Activated CD4-positive, alpha-beta T cell treated with anti-CD3 and anti-CD28 coated beads, Interleukin-2, amount 50 U/mL, for 4 hours (primary cell): Measurements from ENCODE around the gene MRPS10.

Experiments used
- DNase-seq, 2 experiments: peaks; one replicate each; pipeline ENCODE4 v3.0.0-alpha.2; 2020

The MRPS10 gene

DNA sequence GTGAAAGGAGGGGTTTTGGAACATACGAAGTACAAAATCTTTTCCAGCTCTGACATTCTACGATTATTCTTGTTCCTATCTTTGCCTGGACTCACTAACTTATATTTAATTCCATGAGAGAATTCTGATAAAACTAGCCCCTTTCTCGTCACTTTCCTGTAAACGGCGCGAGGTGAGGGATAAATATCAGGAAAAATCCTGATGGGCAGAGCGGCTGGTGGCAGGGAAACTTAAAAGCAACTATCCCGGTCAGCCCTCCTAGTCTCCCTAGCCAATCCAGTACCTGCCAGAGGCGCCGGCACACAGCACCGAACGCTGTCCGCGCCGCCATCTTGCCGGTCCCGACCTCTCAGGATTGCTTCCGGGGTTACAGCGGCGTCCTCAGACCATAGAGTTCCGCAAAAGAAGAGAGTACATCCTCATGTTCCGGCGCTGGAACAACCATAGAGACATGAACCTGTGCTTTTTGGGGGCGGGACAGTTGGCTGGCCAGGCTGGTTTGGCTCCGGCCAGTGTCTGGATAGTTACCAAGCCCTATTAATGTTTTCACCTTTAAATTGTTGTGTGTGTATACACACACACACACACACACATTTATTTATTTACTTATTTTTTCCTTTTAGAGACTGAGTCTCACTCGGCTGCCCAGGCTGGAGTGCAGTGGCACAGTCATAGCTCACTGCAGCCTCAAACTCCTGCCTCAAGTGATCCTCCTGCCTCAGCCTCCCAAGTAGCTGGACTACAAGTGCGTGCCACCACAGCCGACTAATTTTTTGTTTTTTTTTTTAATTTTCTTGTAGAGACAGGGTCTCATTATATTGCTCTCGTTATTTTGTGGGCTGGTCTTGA is at the start of gene MRPS10:
Gene MRPS10, minus strand, starts transcription at position 343 of the 849 bp plus-strand sequence. Its CDS starts 12 bp downstream, at position 331.
- DNase-seq: peak; percentile 87 to 89

DNA sequence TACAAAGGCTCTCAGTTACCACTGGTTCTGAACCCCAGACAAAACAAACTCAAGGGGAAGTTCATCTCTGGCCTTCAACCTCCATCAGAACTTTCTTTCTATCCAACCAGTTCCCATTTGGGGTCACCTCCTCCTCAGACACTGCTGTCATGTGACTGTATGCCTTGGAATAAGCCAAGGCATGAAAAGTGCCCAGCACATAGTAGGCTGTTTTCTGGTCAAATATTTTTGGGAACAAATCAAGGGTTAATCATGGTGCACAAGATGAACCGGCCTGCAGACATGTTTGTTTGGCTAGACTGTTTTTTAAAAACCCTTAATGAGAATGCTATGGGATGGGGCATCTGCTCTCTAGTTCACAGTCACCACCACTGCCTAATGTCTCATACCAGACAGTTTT is 48.9 kb upstream of the MRPS10 start:
- DNase-seq: no peak

DNA sequence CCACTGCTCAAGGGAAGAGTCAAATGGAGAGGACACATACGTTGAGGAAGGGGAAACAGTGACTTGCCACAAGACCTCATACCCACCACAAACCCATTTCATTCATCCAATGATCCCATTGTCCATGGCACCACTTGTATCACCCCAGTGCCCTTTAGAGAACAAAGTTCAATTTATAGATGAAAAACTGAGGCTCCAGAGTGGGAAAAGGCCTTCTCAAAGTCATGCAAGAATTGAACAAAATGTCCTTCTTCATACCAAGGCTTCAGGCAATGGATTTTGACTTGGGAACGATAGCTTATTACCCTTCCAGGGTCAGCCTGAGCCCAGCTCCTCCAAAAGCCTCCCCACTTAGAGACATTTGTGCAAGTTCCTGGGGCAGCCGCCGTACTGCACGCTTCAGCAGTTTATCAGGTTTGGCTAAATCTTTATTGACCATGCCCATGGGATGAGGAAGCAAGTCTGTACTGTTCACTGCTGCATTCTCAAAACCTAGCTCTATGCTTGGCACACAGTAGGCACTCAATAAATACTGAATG is 47.3 kb upstream of the MRPS10 start:
- no peak for DNase-seq

DNA sequence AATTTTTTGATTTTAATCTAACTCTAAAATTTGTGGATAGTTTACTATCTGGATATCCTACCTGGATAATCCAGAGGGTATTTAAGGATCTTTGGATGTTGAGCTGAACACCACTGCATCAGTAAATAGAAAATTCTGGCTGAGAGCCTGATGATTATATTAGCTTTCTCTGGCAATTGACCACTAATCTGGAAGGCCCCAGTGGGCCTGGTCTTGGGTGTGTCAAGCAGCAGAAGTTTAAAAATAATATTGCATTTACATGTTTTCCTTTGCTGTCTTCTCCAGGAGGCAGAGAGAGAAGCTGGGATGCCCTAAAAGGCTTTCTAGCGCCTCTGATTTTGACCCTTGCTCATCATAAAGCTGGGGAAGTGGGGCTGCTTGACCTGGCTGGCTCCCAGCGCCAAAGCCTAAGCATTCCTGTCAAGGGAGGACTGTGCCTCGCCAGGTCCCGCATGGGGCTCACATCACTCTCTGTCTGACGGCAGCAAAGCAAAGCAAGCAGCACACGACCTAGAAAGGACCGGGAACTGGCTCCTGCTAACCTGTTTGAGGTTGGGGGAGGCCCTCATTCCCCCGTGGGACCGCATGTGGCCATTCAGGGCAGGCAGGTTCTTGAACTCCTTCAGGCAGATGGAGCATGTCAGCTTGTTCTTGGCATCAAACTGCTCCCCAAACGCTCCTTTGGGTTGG is 46.6 kb upstream of the MRPS10 start:
- DNase-seq: no peak

DNA sequence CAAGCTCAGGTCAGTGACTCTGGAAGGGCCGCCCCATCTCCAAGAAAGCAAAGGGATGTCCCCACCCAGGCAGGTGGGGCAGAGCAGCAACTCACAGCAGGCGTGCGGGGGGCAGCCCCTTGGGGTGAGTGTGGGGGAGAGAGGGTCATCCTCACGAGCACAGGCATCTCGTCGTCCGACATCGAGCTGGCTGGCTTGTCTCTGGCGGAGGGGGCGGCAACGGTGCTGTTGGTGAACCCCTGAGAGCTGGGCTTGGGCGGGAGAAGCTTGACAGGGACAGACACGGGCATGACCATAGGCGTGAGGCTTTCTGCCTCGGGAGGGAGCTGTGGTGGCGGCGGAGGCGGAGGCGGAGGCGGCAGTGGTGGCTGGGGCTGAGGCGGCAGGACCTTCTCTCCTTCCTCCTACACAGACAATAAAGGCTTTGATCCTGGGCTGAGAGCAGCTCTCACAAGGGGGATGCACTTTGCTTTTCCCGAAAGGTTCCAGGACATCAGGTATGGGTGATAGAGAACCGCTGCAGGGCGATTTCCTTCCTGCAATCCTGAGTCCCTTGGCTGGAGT is 45.6 kb upstream of the MRPS10 start:
- no peak for DNase-seq

DNA sequence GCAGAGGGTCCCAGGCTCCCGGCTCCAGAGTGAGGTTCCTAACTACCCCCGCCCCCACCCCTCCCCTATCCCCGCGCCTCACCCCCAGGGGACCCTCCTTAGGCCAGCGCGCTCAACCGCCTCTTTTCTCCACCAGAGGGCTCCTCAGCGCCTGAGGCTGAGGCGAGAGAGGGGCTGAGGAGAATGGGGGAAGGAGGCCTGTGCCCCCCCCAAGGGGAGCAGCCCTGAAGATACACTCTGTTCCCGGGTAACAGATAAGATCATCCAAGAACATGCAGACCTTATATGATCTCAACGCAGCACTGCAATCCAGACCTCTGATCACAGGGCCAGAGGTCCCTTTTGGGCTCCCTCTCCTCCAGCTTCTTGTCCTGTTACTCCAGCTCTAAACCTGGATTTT is 43.3 kb upstream of the MRPS10 start:
- DNase-seq: peak; percentile 22 to 35

DNA sequence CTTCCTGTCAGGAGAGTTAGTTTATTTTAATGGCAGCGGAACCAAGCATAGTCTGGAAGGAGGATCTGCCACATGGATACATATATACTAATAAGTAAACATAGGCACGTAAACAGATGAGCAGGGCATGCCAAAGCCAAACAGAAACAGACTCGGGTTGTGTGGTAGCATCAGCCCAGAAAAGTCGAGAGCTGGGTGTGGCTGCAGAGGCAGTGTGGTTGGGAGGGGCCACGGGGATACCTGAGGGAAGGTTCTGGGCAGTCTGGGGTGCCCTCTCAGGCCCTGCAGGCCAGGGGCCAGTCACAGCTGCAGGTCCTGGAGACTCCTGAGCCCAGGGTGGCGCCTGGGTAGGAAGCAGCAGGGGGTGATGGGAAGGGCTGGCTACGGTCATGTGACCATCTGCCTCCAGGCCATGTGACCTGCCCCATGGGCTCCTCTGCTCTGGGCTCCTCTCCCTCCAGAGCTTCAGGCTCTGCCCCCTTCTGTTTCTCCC is 42.8 kb upstream of the MRPS10 start:
- DNase-seq: no peak

DNA sequence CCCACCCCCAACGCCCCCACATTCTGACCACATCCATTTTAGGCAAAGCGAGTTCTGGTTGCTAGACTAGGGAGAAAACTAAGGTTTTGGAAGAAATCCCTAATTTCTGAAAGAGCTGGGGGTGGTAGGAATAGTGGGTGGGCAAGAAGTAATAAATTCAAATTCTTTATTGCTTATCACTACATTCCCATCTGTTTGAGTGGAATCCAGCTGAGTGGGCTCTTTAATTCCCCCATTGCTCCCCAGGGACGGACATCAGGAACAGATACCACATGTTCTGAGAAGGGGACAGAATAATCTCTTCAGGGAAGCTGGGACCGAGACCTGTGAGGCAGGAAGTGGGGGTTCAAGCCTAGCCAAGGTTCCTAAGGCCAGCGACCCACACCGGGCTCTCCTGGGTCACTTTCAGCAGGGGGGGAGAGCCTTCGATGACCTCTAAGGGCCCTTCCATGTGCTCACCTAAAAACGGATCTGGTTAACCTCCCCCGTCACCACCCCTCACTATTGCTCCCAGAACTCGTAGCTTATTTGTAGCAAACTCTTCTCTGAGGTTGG is 42.3 kb upstream of the MRPS10 start:
- no peak for DNase-seq

DNA sequence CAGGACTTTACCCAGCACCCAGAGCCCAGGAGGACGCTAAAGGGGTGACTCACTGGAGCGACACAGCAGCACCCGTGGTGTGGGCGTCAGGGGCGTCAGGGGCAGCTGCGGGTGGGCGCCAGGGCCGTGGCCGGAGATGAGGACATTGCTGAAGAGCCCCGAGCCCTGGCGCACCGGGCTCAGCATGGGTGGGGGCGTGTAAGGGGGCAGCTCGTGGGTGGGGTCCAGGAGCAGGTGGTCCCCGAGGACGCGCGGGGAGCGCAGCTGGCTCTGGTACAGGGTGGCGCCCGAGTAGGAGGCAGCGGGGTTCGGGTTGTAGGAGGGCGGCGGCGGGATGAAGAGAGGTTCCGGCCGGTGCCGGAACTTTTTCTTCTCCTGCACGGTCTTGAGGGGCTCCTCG is 41.6 kb upstream of the MRPS10 start:
- no peak for DNase-seq

DNA sequence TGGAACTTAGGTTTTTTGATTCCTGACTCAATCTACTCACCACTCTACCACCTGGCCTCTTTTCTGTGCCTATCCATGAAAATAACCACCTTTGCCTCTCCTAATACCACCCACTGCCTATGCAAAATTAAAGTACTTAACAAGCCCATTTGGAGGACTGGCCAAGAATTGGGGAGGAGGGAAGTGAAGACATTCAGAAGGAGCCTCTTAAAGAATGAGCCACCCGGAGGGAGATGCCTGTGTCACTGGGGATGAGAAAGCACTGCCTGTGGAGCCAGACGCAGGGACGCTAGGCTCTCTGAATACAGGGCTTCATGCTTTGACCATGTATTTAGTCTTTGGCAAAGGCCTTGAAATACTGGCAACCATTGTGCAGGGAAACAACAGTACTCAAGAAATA is 40.0 kb upstream of the MRPS10 start:
- no peak for DNase-seq

DNA sequence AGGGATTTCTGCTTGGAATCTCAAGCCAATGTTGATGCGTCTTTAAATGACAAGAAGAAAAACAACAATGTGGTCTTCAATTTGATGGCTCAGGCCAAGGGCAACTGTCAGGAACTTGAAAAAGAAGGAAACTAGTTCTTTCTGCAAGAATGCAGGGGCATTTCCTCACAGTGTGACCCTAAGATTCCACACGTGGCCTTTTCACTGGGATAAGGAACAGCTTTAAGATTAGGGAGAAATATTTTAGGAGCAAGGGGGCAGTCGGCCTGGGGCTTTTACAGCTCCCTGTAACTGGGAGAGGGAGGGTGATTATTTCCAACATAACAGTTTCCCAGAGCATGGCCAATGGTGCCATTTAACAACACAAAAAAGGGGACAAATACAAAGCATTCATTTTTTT is 39.4 kb upstream of the MRPS10 start:
- no peak for DNase-seq

DNA sequence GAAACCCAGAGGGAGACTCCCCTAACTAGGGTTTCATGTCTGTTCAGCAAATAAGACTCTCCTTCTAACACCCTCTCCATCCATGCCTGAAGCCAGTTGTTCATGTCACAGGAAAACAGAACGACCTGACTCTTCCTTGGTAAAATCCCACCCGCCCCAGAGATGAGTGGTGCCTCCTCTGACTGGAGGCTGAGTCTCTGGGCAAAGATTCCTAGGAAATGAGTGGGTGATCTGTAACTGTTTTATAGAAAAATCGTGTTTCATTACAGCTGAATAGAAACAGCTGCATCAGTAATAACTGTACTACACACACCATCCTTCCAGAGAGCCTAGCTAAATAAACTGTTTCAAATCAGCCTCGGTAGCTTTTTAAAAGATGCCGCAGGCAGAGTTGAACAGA is 37.4 kb upstream of the MRPS10 start:
- DNase-seq: no peak

DNA sequence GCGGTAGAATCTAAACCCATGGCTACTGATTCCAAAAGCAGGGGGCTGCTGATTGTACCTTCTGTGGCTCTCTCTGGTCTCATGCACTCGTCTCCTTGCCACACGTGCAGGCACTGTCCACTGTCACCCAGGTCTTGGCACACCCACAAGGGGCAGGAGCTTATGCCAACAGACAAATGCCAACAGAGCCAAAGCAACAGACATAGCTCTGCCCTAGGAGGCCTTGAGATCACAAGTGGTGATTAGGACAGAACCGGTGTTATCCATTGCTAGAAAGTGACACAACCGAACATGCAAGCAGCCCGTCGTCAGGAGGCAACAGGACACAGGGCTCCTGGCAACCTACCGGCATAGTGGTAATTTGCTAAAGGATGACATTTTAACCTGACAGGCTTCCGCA is 36.8 kb upstream of the MRPS10 start:
- no peak for DNase-seq

DNA sequence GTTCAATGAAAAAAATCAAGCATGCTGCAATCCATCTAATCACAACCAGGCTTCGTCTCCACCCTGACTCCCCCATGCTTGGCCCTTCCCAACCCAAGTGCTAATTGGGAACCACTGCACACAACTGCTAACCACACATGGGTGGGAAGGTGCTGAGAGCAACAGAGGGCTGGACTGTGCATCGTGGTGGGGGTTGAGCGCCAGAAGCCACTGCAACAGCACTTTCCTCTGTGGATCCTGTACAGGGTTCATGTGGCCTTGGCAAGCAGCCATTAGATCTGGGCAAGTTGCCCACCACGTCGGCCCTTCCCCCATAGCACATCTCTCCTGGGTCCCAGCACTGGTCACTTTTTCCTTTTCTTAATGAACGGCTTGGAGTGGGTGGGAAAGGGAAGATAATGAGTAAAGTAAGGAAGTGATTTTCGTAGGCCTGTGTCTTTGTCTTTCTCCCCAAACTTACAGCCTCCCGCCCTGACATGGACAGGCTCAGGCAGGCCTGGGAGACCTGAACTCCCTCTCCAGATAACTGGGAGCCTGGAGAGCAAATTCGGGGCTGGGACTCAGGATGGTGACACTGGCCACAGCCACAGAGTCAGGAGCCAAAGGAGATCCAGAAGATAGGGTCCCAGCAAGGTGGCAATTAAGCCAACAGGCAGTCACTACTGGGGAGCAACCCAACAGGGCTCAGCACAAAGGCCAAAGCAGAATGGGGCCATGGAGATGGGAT is 34.4 kb upstream of the MRPS10 start:
- DNase-seq: no peak

DNA sequence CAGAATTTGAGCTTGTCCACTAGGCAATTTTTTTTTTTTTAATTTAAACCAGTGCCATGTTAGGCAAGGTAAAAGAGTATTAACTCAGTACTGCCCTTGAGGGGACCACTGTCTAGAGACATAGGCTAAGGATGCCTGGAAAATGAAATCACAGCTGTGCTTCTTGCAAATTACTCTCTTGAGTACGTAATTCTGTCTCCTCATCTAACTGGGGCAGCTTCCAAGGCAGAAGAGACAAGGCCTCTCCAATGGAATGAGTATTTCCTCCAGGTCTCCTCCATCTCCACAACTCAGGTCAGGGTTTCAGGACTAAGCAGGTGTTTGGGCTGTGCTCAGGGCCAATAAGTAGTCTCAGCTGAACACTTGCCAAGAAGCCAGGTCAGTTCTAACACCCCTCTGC is 33.8 kb upstream of the MRPS10 start:
- no peak for DNase-seq

DNA sequence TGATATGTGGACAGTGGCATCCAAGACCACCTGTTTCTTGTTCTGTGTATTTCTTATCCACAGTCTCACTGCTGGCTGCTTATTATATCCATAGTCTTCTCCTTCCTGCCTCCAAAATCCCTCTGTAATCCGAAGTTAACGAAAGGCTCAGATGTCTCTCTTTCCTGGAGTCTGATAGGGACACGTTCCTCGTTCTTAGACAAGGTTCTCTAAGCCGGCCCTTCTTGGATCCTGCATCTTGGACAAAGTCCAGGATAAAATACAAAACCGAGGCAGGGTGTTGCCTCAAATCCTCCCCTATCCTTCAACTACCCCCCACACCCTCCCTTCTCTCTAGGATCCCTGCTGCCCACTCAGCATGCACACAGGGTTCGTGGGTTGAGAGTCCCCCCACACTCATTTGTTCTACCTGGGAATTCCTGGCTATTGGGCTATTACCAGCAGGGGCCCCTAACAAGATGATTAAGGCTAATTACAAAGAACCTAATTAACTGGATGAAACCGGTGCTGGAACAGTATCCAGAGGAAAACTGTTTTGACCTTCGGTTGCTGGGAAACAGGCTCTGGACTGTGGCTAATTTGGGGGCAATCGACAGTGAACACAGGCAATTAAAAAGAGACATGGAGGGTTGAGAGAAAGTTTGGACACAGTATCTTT is 32.7 kb upstream of the MRPS10 start:
- no peak for DNase-seq

DNA sequence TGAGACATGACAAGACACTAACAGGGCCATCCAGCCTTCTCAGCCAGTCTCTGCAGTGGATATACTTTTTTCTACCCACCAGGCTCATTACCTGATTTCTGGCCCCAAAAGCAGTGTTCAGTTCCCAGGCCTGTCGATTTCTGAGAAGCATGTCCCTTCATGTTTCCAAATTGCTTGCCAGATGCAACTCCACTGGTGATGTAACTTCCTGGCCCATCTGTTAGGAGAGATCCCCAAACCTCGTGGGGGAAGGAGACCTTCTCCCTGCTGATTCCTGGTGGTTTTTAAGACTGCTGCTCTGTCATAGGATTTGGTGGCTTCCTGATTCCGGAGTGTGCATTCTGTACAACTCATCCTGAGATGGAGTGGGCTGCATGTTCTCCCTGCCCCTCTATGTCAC is 31.6 kb upstream of the MRPS10 start:
- DNase-seq: no peak

DNA sequence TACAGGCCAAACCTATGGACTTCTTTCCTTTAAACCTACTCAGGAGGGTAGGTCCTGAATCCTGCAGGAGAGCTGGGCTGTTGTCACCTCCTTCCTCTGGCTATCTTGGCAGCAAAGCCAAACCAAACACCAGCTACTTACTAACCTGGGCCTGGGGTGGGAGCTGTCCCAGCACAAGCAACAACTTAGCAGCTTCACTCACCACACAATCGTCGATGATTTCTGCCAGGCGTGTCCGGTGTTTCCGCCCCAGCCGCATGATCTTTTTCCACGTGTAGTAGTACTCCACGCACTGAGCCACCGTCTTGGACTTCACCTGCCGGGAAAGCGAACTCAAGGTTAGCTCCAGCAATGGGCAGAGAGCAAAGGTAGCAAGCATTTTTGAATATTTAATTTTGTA is 25.4 kb upstream of the MRPS10 start:
- DNase-seq: no peak

DNA sequence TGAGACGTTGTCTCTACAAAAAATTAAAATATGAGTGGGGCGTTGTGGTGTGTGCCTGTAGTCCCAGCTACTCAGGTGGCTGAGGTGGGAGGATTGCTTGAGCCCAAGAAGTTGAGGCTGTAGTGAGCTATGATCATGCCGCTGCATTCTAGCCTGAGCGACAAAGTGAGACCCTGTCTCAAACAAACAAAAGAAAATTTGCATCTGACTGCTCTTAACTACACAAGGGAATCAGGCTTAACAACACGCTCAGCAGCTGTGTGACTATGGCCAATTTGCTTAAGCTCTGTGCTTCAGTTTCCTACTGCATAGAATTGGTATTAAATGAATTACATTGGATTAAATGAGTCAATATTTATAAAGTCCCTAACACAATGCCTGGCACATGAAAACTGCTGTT is 24.3 kb upstream of the MRPS10 start:
- no peak for DNase-seq

DNA sequence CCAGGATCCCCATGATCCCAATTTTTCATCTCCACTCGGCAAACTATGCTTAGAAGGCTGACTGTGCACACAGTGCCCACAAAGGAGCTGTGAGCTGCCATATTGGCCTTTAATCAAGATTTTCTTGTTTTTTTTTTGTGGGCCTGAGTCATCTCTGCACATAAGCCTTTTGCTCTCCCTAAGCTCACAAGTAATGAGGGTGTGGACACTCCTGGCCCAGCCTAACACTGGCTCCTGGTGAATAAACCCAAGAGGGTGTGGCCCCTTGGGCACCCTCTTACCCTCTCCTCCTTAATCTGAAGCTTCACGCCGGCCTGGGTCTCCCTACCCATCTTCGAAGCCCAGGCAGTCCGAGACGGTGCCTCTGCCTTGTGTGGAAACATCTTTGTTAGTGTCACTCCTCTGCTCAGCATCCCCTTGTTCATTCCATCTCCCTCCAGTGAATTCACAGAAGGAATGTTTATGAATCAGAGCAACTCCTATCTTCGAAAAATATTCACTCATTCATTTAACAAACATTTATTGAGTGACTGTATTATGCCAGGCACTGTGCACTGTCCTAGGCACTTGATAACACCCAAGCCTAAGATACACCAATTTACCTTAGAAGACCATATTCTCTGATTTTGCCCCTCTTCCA is 22.2 kb upstream of the MRPS10 start:
- no peak for DNase-seq

DNA sequence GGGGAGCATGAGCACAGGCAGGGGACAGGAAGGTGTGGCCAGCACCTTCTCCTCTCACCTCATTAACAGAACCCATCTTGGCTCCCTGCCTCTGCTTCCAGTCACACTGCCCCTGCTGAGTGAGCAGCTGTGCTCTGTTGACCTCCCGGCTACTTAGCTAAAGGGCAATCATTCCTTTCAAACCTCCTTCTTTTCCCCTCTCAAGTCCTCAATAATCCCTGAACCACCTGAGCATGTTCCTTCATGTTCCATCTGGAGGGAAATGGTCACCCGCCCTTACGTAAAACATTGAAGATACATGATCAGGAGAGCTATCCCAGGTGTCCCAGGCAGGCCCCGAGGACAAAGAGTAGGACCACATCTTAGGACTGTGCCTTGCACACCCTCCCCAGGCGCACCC is 21.7 kb upstream of the MRPS10 start:
- no peak for DNase-seq

DNA sequence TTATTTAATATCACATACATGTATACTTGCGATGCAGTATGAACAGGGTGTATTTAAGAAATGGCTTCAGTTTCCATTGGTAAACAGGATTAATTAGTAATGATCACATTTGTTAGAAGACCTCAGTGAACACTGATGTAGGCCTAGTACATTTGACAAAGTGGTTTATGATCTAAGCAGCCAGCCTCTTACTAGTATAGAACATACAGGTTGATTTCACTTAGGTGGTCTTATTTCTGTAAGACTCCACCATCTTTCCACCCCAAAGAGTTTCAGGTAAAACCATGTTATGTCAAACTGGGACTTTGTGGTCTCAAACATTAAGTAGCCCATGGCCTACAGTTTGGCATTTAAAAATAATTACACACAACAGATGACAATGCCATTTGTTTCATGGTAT is 20.2 kb upstream of the MRPS10 start:
- DNase-seq: no peak
